Gastroesophageal sphincter (tissue), 3 donors: ENCODE results near the gene POTEM.
"Not testable (repeated sequence)": the region's sequence is repeated elsewhere in the genome, so short reads cannot be mapped to it uniquely, and the experiment has no call there.

Experiments
- POLR2AphosphoS5 ChIP-seq: sonication (generic); formaldehyde crosslinking; IDR thresholded peaks from one replicate; pipeline ENCODE4 v1.6.1; 2017; ENCODE audit warnings: antibody characterized with exemption
- TF ChIP-seq, protein P1 (sequence below), 4 experiments: fragments of 200-600 bp in 2 of 4; fragments of 450-650 bp in 2 of 4; sonication (generic) in 1 of 4; IDR thresholded peaks; one replicate each; pipeline ENCODE4 v1.5.1; 2017 to 2019; ENCODE audit warnings: antibody characterized with exemption in 4 of 4, mild to moderate bottlenecking in 2 of 4, moderate library complexity in 2 of 4

DNA sequence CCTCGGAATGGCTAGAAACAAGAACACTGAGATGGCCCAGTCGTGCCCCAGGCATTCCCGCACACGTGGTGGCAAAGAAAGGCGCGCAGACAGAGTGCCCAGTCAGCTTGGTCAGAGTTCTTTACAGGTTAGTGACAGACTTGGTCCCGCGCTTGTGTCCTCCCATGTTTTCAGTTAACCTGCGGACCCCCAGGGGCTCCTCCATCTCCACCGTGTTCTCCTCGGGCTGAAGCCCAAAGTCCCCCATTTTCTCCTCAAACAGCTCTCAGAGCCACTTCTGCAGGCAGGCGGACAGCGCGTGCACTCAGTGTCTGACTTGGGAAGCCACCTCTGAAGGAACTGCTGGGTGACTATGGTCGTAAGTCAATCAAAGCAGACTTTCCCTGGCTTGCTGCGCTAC, 60.7 kb downstream of the POTEM start:
- not testable (repeated sequence) for TF ChIP-seq POLR2AphosphoS5
- TF ChIP-seq, protein P1, sequence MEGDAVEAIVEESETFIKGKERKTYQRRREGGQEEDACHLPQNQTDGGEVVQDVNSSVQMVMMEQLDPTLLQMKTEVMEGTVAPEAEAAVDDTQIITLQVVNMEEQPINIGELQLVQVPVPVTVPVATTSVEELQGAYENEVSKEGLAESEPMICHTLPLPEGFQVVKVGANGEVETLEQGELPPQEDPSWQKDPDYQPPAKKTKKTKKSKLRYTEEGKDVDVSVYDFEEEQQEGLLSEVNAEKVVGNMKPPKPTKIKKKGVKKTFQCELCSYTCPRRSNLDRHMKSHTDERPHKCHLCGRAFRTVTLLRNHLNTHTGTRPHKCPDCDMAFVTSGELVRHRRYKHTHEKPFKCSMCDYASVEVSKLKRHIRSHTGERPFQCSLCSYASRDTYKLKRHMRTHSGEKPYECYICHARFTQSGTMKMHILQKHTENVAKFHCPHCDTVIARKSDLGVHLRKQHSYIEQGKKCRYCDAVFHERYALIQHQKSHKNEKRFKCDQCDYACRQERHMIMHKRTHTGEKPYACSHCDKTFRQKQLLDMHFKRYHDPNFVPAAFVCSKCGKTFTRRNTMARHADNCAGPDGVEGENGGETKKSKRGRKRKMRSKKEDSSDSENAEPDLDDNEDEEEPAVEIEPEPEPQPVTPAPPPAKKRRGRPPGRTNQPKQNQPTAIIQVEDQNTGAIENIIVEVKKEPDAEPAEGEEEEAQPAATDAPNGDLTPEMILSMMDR (IDR thresholded peaks at IDR 0.05) = not testable (repeated sequence)
